Activated CD8-positive, alpha-beta T cell treated with anti-CD3 and anti-CD28 coated beads for 36 hours (primary cell): Measurements from ENCODE around the gene LEAP2. TPM values are rescaled to one million over a fixed set of nuclear protein-coding genes. Genes with fewer than 3 reads are reported as not detected.

Experiments
- ATAC-seq: fragments of 200-7000 bp; cut with Tn5 transposase; one replicate; pipeline ENCODE4 v1.10.0; 2021; ENCODE audit warnings: mild to moderate bottlenecking, moderate library complexity
- CTCF ChIA-PET: fragments of 350-600 bp; sonication (Branson Sonifier 250); formaldehyde crosslinking; loops from one replicate; lab custom pipeline; 2021; ENCODE audit warnings: antibody characterized with exemption; lab: Charles Lee
- POLR2A ChIA-PET: fragments of 350-600 bp; sonication (Branson Sonifier 250); formaldehyde crosslinking; loops from one replicate; lab custom pipeline; 2021; ENCODE audit warnings: antibody characterized with exemption; lab: Charles Lee
- DNase-seq: peaks from one replicate; pipeline ENCODE4 v3.0.0-alpha.2; 2020
- H3K27ac Mint-ChIP-seq: one replicate; pipeline ENCODE4 v1.8.0; 2021; ENCODE audit warnings: mild to moderate bottlenecking, mixed read lengths
- H3K27me3 Mint-ChIP-seq: one replicate; pipeline ENCODE4 v1.8.0; 2021; ENCODE audit warnings: mixed read lengths
- H3K36me3 Mint-ChIP-seq: one replicate; pipeline ENCODE4 v1.8.0; 2021; ENCODE audit warnings: low read depth, mixed read lengths
- H3K4me1 Mint-ChIP-seq: one replicate; pipeline ENCODE4 v1.8.0; 2021; ENCODE audit warnings: low read depth, mixed read lengths
- H3K4me3 Mint-ChIP-seq: one replicate; pipeline ENCODE4 v1.8.0; 2021; ENCODE audit warnings: mild to moderate bottlenecking, moderate library complexity, mixed read lengths
- H3K9me3 Mint-ChIP-seq: one replicate; pipeline ENCODE4 v1.8.0; 2021; ENCODE audit warnings: mixed read lengths
- CTCF ChIP-seq: fragments of 200-600 bp; IDR thresholded peaks from one replicate; pipeline ENCODE4 v1.8.0; 2022; ENCODE audit warnings: antibody characterized with exemption, mild to moderate bottlenecking
- intact Hi-C: fragments of 100-400 bp; cut with micrococcal nuclease; formaldehyde crosslinking; loops from one replicate; pipeline ENCODE4 v1.10.0; 2022
- total RNA-seq, 2 experiments: library from RNA; stranded (reverse); gene quantifications; one replicate each; pipeline ENCODE4 v1.2.3, GENCODE V29; 2021

The LEAP2 gene
- total RNA-seq, 2 experiments from 2014 or later = 3.0 to 3.5 TPM

DNA sequence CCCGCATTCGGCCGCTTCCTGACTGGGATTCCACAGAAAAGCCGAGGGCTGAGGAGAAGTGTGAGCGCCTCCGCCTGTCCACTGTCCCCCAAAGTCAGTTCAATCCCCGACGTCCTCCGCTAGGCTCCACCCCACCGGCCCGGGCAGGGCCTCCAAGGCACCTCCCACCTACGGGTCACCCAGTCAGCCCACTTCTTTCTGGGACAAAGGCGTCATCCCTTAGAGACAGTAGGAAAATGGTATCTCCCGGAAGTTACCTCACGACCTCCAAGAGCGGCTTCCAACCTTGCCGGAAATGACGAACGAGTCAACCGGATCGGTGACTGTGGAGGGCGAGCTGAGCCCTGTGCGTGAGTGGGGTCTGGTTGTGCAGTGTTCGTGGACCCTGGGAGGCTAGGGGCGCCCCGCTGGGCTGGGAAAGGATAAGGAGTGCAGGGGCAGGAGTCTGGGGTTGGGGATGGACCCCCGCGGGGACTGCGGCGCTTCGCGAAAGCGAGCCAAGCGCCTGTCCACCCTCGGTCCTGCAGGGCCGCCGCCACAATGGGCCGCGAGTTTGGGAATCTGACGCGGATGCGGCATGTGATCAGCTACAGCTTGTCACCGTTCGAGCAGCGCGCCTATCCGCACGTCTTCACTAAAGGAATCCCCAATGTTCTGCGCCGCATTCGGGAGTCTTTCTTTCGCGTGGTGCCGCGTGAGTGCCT lies 7.0 kb upstream of the LEAP2 start, which contains the start of the genes GDF9 and UQCRQ:
Gene GDF9, minus strand, starts transcription at position 128 of the 704 bp plus-strand sequence. CDS start 1,936 bp downstream, outside the sequence.
Gene UQCRQ, plus strand, starts transcription at position 301 of the 704 bp plus-strand sequence. Its CDS starts 240 bp downstream, at position 541.
- peak; percentile 99 for ATAC-seq
- peak within 1 kb of the TSS; percentile 100 for H3K27ac Mint-ChIP-seq

DNA sequence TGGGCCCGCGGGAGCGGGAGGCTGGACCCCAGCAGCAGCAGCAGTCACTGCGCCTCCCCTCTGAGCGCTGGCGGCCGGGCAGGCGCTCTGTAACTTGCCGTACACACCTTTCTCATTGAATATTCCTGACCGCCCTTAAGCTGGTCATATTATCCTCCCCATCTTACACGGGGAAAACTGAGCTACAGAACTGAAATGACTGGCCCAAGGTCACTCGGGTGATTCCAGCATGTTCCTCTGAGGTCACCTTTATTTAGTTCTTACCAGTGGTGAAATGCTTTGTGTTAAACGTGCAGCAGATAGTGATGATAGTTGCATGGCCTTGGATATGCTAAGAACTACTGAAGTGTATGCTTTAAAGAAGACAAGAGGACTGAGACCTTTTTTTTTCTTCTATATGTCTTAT lies 6.4 kb upstream of the LEAP2 start:
- intact Hi-C loops = no loop called here
- Mint-ChIP-seq H3K27me3 (no peaks in the 10 kb centered on the region), H3K36me3 (peaks cover 32% of the 10 kb centered on the region), H3K27ac (peak overlapping the region; percentile 100), H3K4me1 (peaks cover 29% of the 10 kb centered on the region), H3K9me3 (no peaks in the 10 kb centered on the region), H3K4me3 (peak overlapping the region; percentile 97)
- ATAC-seq (no peak), DNase-seq (no peak)
- POLR2A ChIA-PET = interaction anchor here (0.6 to 1.5 kb wide), 10 partner anchors 10 to 155 kb away, joined by 3 to 5 read pairs (median 3); no protein-coding TSS in a partner anchor
- no peak for TF ChIP-seq CTCF
- CTCF ChIA-PET = interaction anchor here (0.6 to 4.1 kb wide), 5 partner anchors 10 to 177 kb away, joined by 3 to 15 read pairs (median 5); no protein-coding TSS in a partner anchor

More for the DNA sequence above, 7.0 kb upstream of the LEAP2 start, which contains the start of the genes GDF9 and UQCRQ:
- ChIA-PET POLR2A (interaction anchor here (0.6 to 2.0 kb wide), 13 partner anchors 11 to 155 kb away, joined by 3 to 9 read pairs (median 3); no protein-coding TSS in a partner anchor), CTCF (interaction anchor here (1.0 to 4.1 kb wide), 6 partner anchors 10 to 46 kb away, joined by 4 to 15 read pairs (median 5); no protein-coding TSS in a partner anchor)
- Mint-ChIP-seq H3K4me3 (peak within 1 kb of the TSS; percentile 97), H3K4me1 (peaks cover 29% of the 10 kb centered on the region), H3K9me3 (no peaks in the 10 kb centered on the region), H3K27me3 (no peaks in the 10 kb centered on the region), H3K36me3 (peaks cover 28% of the 10 kb centered on the region)
- no peak for TF ChIP-seq CTCF
- peak; percentile 95 for DNase-seq
- intact Hi-C loops = no loop called here

DNA sequence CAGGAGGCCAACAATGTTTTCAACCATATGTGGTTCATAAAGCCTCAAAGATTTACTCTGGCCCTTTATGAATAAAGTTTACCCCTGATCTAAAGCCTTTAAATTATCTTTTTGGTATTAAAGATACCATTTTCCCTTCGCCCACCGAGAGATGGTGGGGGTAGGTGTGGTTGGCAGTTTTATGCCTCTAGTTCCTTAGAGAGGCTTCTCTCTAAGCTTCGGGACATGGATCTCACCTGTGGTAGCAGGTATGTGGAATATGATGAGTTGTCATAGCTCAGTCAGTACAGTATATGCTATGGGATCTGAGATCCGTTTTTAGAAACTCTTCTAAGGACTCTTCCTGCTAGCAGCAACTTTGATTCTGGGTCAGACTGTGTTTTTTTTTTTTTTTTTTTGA lies 4.7 kb upstream of the LEAP2 start:
- peaks cover 29% of the 10 kb centered on the region for H3K4me1 Mint-ChIP-seq

DNA sequence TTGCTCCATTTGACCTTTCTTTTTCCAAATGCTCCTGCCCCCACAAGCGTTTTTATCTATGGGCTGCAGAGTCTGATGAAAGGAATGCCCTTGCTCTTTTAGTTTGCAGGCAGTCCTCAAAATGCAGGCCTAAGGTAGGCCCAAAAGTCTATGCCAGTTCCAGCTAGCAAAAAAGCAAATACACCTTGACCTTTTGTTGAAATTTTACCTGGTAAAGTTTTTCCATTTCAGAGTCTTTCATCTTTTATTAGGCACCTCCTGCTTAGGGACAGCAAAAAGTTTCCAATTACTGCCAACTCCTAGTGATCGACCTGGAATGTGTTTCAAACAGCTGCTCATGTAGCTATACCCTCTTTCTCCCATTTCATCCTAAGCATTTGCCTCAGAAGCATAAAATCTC lies 2.7 kb upstream of the LEAP2 start:
- ChIA-PET POLR2A (interaction anchor here (0.6 to 2.5 kb wide), 2 partner anchors 13 to 186 kb away, joined by 3 to 9 read pairs; no protein-coding TSS in a partner anchor), CTCF (interaction anchor here (0.6 to 3.9 kb wide), 2 partner anchors 12 to 41 kb away, joined by 3 to 23 read pairs; partner anchors contain the start of gene SHROOM1)
- Mint-ChIP-seq H3K4me1 (peaks cover 23% of the 10 kb centered on the region), H3K36me3 (peaks cover 32% of the 10 kb centered on the region), H3K4me3 (no peak overlapping the region), H3K9me3 (no peaks in the 10 kb centered on the region), H3K27ac (peak overlapping the region; percentile 4), H3K27me3 (no peaks in the 10 kb centered on the region)
- DNase-seq (no peak), ATAC-seq (no peak)
- TF ChIP-seq CTCF = no peak
- intact Hi-C loops = no loop called here

More for the DNA sequence above, 4.7 kb upstream of the LEAP2 start:
- no peak for TF ChIP-seq CTCF
- ATAC-seq = no peak
- Mint-ChIP-seq H3K36me3 (peaks cover 32% of the 10 kb centered on the region), H3K27ac (peak overlapping the region; percentile 55), H3K27me3 (no peaks in the 10 kb centered on the region), H3K9me3 (no peaks in the 10 kb centered on the region), H3K4me3 (peak overlapping the region; percentile 97)
- intact Hi-C loops = no loop called here
- POLR2A ChIA-PET = interaction anchor here (0.6 to 2.5 kb wide), 2 partner anchors 15 to 182 kb away, joined by 3 to 9 read pairs; no protein-coding TSS in a partner anchor
- CTCF ChIA-PET = interaction anchor here (0.9 to 1.6 kb wide), 4 partner anchors 9 to 49 kb away, joined by 3 to 5 read pairs (median 4); no protein-coding TSS in a partner anchor
- DNase-seq = no peak
